CD4-positive, alpha-beta memory T cell (primary cell): ENCODE measurements around the gene TSPAN11. TPM values are rescaled to one million over a fixed set of nuclear protein-coding genes. Genes with fewer than 3 reads are reported as not detected.

Experiments
- CTCF ChIA-PET: fragments of 350-600 bp; sonication (Branson Sonifier 250); formaldehyde crosslinking; loops from one replicate; lab custom pipeline; 2021; ENCODE audit warnings: inconsistent platforms; ENCODE audit not compliant: partially characterized antibody; lab: Charles Lee
- POLR2A ChIA-PET: fragments of 350-600 bp; sonication (Branson Sonifier 250); formaldehyde crosslinking; loops from one replicate; lab custom pipeline; 2021; ENCODE audit not compliant: partially characterized antibody; lab: Charles Lee
- DNase-seq, 5 donors: peaks; one replicate each; pipeline versions ENCODE4 v3.0.0 to v3.0.0-alpha.2; 2020 to 2022; ENCODE audit warnings: mixed read lengths in 1 of 5
- H3K27ac ChIP-seq: one replicate; pipeline ENCODE4 v1.7.0; 2013; ENCODE audit warnings: low read depth, low read length
- H3K27me3 ChIP-seq: 2 replicates; pipeline ENCODE4 v1.7.0; 2013; ENCODE audit warnings: mild to moderate bottlenecking, low read length, moderate library complexity; ENCODE audit not compliant: insufficient read depth
- H3K36me3 ChIP-seq: 2 replicates; pipeline ENCODE4 v1.7.0; 2013; ENCODE audit warnings: mild to moderate bottlenecking, low read length, moderate library complexity; ENCODE audit not compliant: insufficient read depth
- H3K4me1 ChIP-seq: 2 replicates; pipeline ENCODE4 v1.7.0; 2013; ENCODE audit warnings: mild to moderate bottlenecking, low read length, moderate library complexity; ENCODE audit not compliant: insufficient read depth
- H3K4me3 ChIP-seq, 2 donors: one replicate each; pipeline ENCODE4 v1.7.0; 2013; ENCODE audit warnings: low read length in 2 of 2, mild to moderate bottlenecking in 1 of 2
- H3K9me3 ChIP-seq, 2 donors: one replicate each; pipeline ENCODE4 v1.7.0; 2013; ENCODE audit warnings: low read length in 2 of 2, control low read depth in 1 of 2; ENCODE audit not compliant: control insufficient read depth in 1 of 2
- H3K27ac Mint-ChIP-seq, 7 donors: one replicate each; pipeline ENCODE4 v1.8.0; 2020 to 2021; ENCODE audit warnings: mixed read lengths in 7 of 7, mild to moderate bottlenecking in 6 of 7, inconsistent platforms in 3 of 7, moderate library complexity in 3 of 7
- H3K27me3 Mint-ChIP-seq, 2 donors: one replicate each; pipeline ENCODE4 v1.8.0; 2020 to 2021; ENCODE audit warnings: mixed read lengths in 2 of 2
- H3K36me3 Mint-ChIP-seq, 2 donors: one replicate each; pipeline ENCODE4 v1.8.0; 2020 to 2021; ENCODE audit warnings: mixed read lengths in 2 of 2, inconsistent platforms in 1 of 2, mild to moderate bottlenecking in 1 of 2
- H3K4me1 Mint-ChIP-seq, 4 donors: one replicate each; pipeline ENCODE4 v1.8.0; 2020 to 2021; ENCODE audit warnings: mixed read lengths in 4 of 4, mild to moderate bottlenecking in 1 of 4
- H3K4me3 Mint-ChIP-seq, 8 donors: one replicate each; pipeline ENCODE4 v1.8.0; 2020 to 2021; ENCODE audit warnings: mixed read lengths in 8 of 8, mild to moderate bottlenecking in 7 of 8, moderate library complexity in 6 of 8, inconsistent platforms in 3 of 8
- H3K9me3 Mint-ChIP-seq, 8 donors: one replicate each; pipeline ENCODE4 v1.8.0; 2020 to 2021; ENCODE audit warnings: mixed read lengths in 8 of 8, mild to moderate bottlenecking in 5 of 8, inconsistent platforms in 3 of 8, moderate library complexity in 1 of 8
- intact Hi-C: fragments of 100-400 bp; cut with micrococcal nuclease; formaldehyde crosslinking; loops from one replicate; pipeline ENCODE4 v1.15.1; 2023
- polyA plus RNA-seq, 2 donors: library from polyadenylated mRNA; unstranded; fragments of 300-500 nt; fragmentation: Illumina TruSeq; gene quantifications; one replicate each; pipeline ENCODE4 v1.2.3, GENCODE V29; 2021
- total RNA-seq, 2 experiments: library from RNA; stranded (reverse); gene quantifications; one replicate each; pipeline ENCODE4 v1.2.3, GENCODE V29; 2021

The TSPAN11 gene
- total and polyA plus RNA-seq, 4 experiments from 2014 or later: not detected

DNA sequence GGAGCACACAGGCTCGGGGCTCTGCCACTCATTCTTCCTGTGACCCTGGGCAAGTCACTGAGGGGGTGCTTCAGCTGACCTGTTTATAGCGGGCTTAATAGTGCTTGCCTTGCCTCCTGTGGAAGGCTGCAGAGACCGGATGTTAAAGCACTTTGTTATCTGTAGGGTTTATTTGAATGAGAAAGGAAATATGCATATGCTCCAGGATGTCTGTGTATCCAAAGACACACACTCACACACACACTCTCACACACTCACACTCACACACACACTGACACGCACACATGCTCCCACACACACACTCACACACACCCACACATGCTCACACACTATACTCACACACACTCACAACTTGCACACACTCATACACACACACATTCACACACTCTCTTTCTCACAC is 91.0 kb downstream of the TSPAN11 start:
- CTCF ChIA-PET: no interaction called here
- Mint-ChIP-seq H3K9me3 (peaks cover 0 to 4% (median 0%) of the 10 kb centered on the region in 8 donors), H3K4me3 (no peak overlapping the region), H3K27ac (no peak overlapping the region), H3K27me3 (peaks cover 9 to 27% of the 10 kb centered on the region in 2 donors), H3K4me1 (no peaks in the 10 kb centered on the region), H3K36me3 (no peaks in the 10 kb centered on the region)
- H3K4me1 ChIP-seq: no peaks in the 10 kb centered on the region
- no peaks in the 10 kb centered on the region for H3K27me3 ChIP-seq
- intact Hi-C loops: no loop called here
- H3K9me3 ChIP-seq: no peaks in the 10 kb centered on the region
- H3K27ac ChIP-seq: no peak overlapping the region
- POLR2A ChIA-PET: no interaction called here
- DNase-seq: no peak
- no peaks in the 10 kb centered on the region for H3K36me3 ChIP-seq
- H3K4me3 ChIP-seq: no peak overlapping the region

DNA sequence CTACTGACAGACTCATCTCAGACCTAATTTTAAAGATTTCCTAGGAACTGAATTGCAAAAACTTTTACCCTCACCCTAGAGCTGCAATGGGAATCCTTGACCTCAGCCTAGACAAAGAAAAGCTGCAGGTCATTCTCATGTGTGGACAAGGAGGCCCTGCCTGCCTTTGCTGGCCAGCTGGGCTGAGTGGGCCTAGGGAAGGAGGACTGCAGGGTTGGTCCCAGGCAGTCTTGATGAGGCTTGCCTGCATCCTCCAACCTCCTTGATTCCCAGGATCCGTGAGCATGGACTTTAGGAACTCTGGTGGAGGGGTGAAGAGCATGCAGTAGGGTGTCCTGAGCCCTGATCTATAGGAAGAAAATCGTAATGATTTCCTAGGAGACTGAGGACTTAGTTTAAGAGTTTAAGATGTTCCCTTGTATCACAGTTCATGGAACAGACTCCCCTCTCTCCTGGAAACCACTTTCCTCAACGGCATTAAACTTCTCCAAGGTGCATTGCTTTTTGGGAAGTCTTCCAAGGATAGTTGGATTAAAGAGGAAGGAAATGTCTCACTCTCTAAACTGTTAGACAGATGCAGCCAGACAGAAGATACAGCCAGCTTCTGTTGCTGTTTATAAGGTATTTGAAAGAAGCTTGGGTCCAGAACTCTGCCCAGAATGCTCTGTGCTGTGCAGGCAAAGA is 91.7 kb downstream of the TSPAN11 start:
- intact Hi-C loops: no loop called here
- H3K36me3 ChIP-seq: no peaks in the 10 kb centered on the region
- H3K9me3 ChIP-seq: no peaks in the 10 kb centered on the region
- DNase-seq: no peak
- no peak overlapping the region for H3K4me3 ChIP-seq
- no peak overlapping the region for H3K27ac ChIP-seq
- H3K4me1 ChIP-seq: no peaks in the 10 kb centered on the region
- ChIA-PET CTCF (no interaction called here), POLR2A (no interaction called here)
- Mint-ChIP-seq H3K4me3 (no peak overlapping the region), H3K27ac (no peak overlapping the region), H3K36me3 (no peaks in the 10 kb centered on the region), H3K4me1 (no peaks in the 10 kb centered on the region), H3K9me3 (peaks cover 0 to 4% (median 0%) of the 10 kb centered on the region in 8 donors), H3K27me3 (peaks cover 9 to 27% of the 10 kb centered on the region in 2 donors)
- no peaks in the 10 kb centered on the region for H3K27me3 ChIP-seq

DNA sequence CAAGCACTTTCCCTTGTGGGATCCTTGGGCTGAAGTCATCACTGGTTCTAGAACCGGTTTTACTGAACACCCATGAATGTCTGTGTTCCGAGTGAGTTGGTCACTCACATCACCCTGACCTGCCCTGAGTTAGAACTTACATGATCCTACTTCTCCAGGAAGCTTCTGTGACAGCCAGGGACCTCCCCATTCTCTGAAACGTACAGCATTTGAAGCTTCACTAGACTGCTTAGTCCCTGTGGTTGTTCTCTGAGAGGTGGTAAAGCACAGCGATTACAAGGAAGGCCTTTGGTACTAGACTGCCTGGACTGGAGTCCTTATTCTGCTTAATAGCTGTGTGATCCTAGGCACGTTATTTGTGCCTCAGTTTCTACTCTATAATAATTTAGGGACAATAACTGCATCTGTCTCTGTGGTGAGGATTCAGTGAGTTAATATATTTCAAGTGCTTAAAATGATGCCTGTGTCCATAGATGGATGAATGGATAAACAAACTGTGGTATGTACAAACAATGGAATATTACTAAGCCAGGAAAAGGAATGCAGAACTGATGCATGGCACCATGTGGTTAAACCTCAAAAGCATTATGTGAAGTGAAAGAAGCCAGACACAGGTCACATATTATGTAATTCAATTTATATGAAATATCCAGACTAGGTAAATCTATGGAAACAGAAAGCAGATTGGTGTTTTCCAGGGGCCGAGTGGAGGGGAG is 92.4 kb downstream of the TSPAN11 start:
- H3K4me1 Mint-ChIP-seq: no peaks in the 10 kb centered on the region
- ChIA-PET POLR2A (no interaction called here), CTCF (no interaction called here)
- peaks cover 0 to 4% (median 0%) of the 10 kb centered on the region in 8 donors for H3K9me3 Mint-ChIP-seq
- Histone ChIP-seq H3K9me3 (no peaks in the 10 kb centered on the region), H3K4me1 (no peaks in the 10 kb centered on the region), H3K27me3 (no peaks in the 10 kb centered on the region), H3K27ac (no peak overlapping the region), H3K36me3 (no peaks in the 10 kb centered on the region), H3K4me3 (no peak overlapping the region)
- peaks cover 9 to 25% of the 10 kb centered on the region in 2 donors for H3K27me3 Mint-ChIP-seq
- H3K36me3 Mint-ChIP-seq: no peaks in the 10 kb centered on the region
- no peak overlapping the region for H3K4me3 Mint-ChIP-seq
- H3K27ac Mint-ChIP-seq: no peak overlapping the region
- DNase-seq: no peak
- intact Hi-C loops: no loop called here

DNA sequence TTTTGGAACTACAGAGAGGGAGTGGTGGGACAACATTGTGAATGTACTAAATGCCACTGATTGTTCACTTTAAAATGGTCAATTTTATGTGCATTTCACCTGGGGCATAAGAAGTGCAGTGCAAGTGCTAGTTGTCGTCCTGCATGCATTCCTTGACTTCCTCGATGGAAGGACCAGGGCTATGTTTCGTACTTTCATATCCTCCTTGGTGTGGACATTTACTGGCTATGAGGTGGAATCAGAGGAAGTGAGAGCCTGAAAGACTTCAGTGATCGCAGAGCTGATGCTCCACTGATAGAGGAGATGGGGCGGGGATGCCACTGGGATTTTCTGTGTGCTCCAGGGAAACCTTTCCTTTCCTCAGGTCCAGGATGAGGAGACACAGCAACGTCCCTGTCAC is 93.0 kb downstream of the TSPAN11 start:
- Mint-ChIP-seq H3K27ac (no peak overlapping the region), H3K4me3 (no peak overlapping the region), H3K4me1 (no peaks in the 10 kb centered on the region), H3K27me3 (peaks cover 7 to 25% of the 10 kb centered on the region in 2 donors), H3K36me3 (no peaks in the 10 kb centered on the region), H3K9me3 (peaks cover 0 to 4% (median 0%) of the 10 kb centered on the region in 8 donors)
- POLR2A ChIA-PET: no interaction called here
- Histone ChIP-seq H3K27me3 (no peaks in the 10 kb centered on the region), H3K36me3 (no peaks in the 10 kb centered on the region), H3K27ac (no peak overlapping the region), H3K4me1 (no peaks in the 10 kb centered on the region), H3K4me3 (no peak overlapping the region), H3K9me3 (no peaks in the 10 kb centered on the region)
- CTCF ChIA-PET: no interaction called here
- DNase-seq: no peak
- intact Hi-C loops: no loop called here

- no peaks in the 10 kb centered on the region for H3K36me3 Mint-ChIP-seq
- ChIA-PET POLR2A (no interaction called here), CTCF (no interaction called here)
- no peak overlapping the region for H3K4me3 Mint-ChIP-seq
- H3K27me3 Mint-ChIP-seq: peaks cover 5 to 24% of the 10 kb centered on the region in 2 donors
- intact Hi-C loops: no loop called here
- Histone ChIP-seq H3K4me3 (no peak overlapping the region), H3K27me3 (no peaks in the 10 kb centered on the region), H3K27ac (no peak overlapping the region), H3K4me1 (no peaks in the 10 kb centered on the region), H3K36me3 (no peaks in the 10 kb centered on the region), H3K9me3 (no peaks in the 10 kb centered on the region)
- no peak for DNase-seq
- peaks cover 0 to 4% (median 0%) of the 10 kb centered on the region in 8 donors for H3K9me3 Mint-ChIP-seq
- no peaks in the 10 kb centered on the region for H3K4me1 Mint-ChIP-seq
- no peak overlapping the region for H3K27ac Mint-ChIP-seq
Measured at GRCh38 chr12:31019976-31020375, 93.4 kb downstream of the TSPAN11 start.

DNA sequence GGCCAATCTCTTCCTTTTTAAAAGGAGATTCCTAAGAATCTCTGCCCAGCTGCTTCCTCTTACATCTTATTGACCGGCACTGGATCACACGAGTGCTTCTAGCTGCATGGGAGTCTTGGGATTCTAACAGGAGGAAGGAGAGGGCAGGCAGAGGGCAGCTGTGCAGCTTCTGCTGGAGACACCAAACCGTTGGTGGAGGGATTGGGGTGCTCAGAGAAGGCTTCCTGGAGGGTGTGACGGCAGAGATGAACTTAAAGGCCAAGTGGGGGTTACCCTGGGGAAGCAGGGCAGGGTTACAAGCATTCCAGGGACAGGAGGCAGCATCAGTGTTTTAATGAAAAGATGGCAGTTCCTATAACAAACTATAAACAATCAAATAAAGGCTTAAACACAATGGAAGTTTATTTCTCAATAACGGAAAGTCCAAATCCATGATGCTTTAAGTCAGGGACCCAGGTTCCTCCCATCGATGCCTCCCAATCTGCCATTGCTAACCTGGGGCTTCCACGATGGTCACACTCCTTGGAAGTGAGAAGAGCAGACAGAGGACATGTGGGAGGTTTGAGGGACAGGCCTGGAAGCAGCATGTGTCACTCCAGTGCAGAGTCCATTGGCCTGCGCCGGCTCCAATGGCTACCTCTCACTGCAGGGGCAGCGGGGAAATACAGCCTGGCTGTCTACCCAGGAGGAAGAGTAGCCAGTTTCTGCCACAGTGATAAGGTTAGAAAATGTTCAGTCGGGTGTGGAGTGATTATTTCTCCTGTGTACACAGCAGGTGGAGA is 94.0 kb downstream of the TSPAN11 start:
- Histone ChIP-seq H3K4me3 (no peak overlapping the region), H3K36me3 (no peaks in the 10 kb centered on the region), H3K4me1 (no peaks in the 10 kb centered on the region), H3K27ac (no peak overlapping the region), H3K9me3 (no peaks in the 10 kb centered on the region), H3K27me3 (no peaks in the 10 kb centered on the region)
- DNase-seq: no peak
- peaks cover 0 to 4% (median under 1%) of the 10 kb centered on the region in 8 donors for H3K9me3 Mint-ChIP-seq
- CTCF ChIA-PET: no interaction called here
- no peaks in the 10 kb centered on the region for H3K36me3 Mint-ChIP-seq
- H3K4me3 Mint-ChIP-seq: no peak overlapping the region
- H3K4me1 Mint-ChIP-seq: no peaks in the 10 kb centered on the region
- POLR2A ChIA-PET: no interaction called here
- intact Hi-C loops: no loop called here
- H3K27ac Mint-ChIP-seq: peak overlapping the region in 1 of 7 donors; percentile 53
- peaks cover 4 to 24% of the 10 kb centered on the region in 2 donors for H3K27me3 Mint-ChIP-seq

- H3K27ac ChIP-seq: no peak overlapping the region
- H3K27me3 Mint-ChIP-seq: peaks cover 4 to 22% of the 10 kb centered on the region in 2 donors
- no peaks in the 10 kb centered on the region for H3K4me1 ChIP-seq
- ChIA-PET CTCF (no interaction called here), POLR2A (no interaction called here)
- no peak overlapping the region for H3K27ac Mint-ChIP-seq
- intact Hi-C loops: no loop called here
- H3K36me3 Mint-ChIP-seq: no peaks in the 10 kb centered on the region
- no peaks in the 10 kb centered on the region for H3K27me3 ChIP-seq
- H3K4me3 ChIP-seq: no peak overlapping the region
- H3K9me3 ChIP-seq: no peaks in the 10 kb centered on the region
- no peaks in the 10 kb centered on the region for H3K36me3 ChIP-seq
- DNase-seq: no peak
- peaks cover 0 to 4% (median 2%) of the 10 kb centered on the region in 8 donors for H3K9me3 Mint-ChIP-seq
- no peak overlapping the region for H3K4me3 Mint-ChIP-seq
- no peaks in the 10 kb centered on the region for H3K4me1 Mint-ChIP-seq
Measured at GRCh38 chr12:31021181-31021580, 94.6 kb downstream of the TSPAN11 start.
